Vagina (tissue), 2 donors: Measurements from ENCODE around the gene PABPN1. TPM values are rescaled to one million over a fixed set of nuclear protein-coding genes. Genes with fewer than 3 reads are reported as not detected.
A peak's percentile ranks its signal among the peaks of the same experiment; 100 is the strongest.

ENCODE experiments used
- DNase-seq, 2 donors: peaks; one replicate each; pipeline ENCODE4 v3.0.0-alpha.2; 2017; ENCODE audit errors: extremely low spot score in 2 of 2
- H3K27ac ChIP-seq: fragments of 200-600 bp; sonication (generic); one replicate; pipeline ENCODE4 v1.5.1; 2019
- H3K27me3 ChIP-seq: fragments of 200-600 bp; sonication (generic); one replicate; pipeline ENCODE4 v1.5.1; 2019
- H3K36me3 ChIP-seq, 2 donors: fragments of 200-600 bp; sonication (generic); one replicate each; pipeline ENCODE4 v1.5.1; 2017 to 2019
- H3K4me1 ChIP-seq: fragments of 200-600 bp; sonication (generic); one replicate; pipeline ENCODE4 v1.5.1; 2019
- H3K4me3 ChIP-seq, 2 donors: fragments of 200-600 bp; sonication (generic); 1 replicate in 1 of 2; 2 replicates in 1 of 2; pipeline ENCODE4 v1.5.1; 2016 to 2019
- H3K9me3 ChIP-seq: fragments of 200-600 bp; sonication (generic); one replicate; pipeline ENCODE4 v1.5.1; 2019
- CTCF ChIP-seq, 3 experiments: fragments of 450-650 bp in 2 of 3; fragments of 200-600 bp in 1 of 3; sonication (generic) in 1 of 3; IDR thresholded peaks; one replicate each; pipeline ENCODE4 v1.5.1; 2017 to 2019; ENCODE audit warnings: antibody characterized with exemption in 3 of 3, mild to moderate bottlenecking in 2 of 3, moderate library complexity in 2 of 3
- POLR2A ChIP-seq, 2 donors: fragments of 450-650 bp; IDR thresholded peaks; one replicate each; pipeline ENCODE4 v1.6.1; 2017; ENCODE audit warnings: antibody characterized with exemption in 2 of 2, mild to moderate bottlenecking in 2 of 2, moderate library complexity in 2 of 2
- POLR2AphosphoS5 ChIP-seq, 2 donors: sonication (generic); formaldehyde crosslinking; IDR thresholded peaks; one replicate each; pipeline ENCODE4 v1.9.0; 2017; ENCODE audit warnings: antibody characterized with exemption in 2 of 2, mild to moderate bottlenecking in 2 of 2, low read depth in 1 of 2; ENCODE audit not compliant: insufficient read depth in 1 of 2
- intact Hi-C: fragments of 100-400 bp; cut with DNase I; formaldehyde crosslinking; loops from one replicate; pipeline ENCODE4 v1.15.1; 2023
- total RNA-seq: library from RNA; depleted of rRNA; stranded (reverse); fragments of >200 nt; gene quantifications from one replicate; pipeline ENCODE4 v1.2.3, GENCODE V29; 2016

The PABPN1 gene
- total RNA-seq, 1 donor from 2014 or later, result 66.0 TPM

DNA sequence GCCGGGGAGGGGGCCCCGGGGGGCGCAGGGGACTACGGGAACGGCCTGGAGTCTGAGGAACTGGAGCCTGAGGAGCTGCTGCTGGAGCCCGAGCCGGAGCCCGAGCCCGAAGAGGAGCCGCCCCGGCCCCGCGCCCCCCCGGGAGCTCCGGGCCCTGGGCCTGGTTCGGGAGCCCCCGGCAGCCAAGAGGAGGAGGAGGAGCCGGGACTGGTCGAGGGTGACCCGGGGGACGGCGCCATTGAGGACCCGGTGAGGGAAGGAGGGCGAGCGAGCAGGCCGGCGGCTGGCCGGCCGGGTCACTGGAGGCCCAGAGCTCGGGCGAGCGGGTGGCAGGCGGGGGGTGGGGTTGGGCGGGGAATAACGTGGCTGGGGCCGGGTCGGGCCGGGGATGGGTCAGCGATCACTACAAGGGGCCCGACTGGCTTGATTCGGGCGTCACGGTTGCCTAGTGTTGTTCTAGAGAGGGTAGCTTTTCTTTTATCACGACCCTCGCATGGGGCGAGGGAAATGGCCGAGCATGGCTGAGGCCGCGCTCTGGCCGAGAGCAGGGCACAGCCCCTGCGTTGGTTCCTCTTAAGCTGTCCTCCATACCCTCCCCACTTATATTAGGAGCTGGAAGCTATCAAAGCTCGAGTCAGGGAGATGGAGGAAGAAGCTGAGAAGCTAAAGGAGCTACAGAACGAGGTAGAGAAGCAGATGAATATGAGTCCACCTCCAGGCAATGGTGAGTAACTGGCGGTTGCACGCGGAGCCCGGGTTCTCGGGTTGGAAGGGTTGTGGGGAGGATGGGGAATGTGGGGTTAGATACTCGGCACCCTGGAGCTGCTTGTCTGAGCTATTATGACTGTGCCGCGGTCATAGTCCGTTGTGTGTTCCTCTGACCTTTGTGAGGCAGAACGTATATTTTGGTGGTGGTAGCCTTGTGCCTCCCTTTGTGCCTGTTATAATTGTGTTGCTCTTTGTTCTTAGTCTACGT lies 603 bp downstream of the PABPN1 start:
- Histone ChIP-seq H3K9me3 (no peaks in the 10 kb centered on the region), H3K27me3 (no peaks in the 10 kb centered on the region), H3K36me3 (peaks cover 0 to 29% of the 10 kb centered on the region in 2 donors), H3K27ac (peak overlapping the region; percentile 97), H3K4me1 (peaks cover 26% of the 10 kb centered on the region), H3K4me3 (peak overlapping the region; percentile 82 to 99)
- TF ChIP-seq POLR2AphosphoS5 (IDR thresholded peaks at IDR 0.05; ENCODE audit: insufficient read depth in 1 of 2, low read depth in 1 of 2) (peak in 1 of 2 donors; percentile 35), POLR2A (IDR thresholded peaks at IDR 0.05) (no peak)
- no peak for DNase-seq
- intact Hi-C loops, result loop anchor here (5.0 to 10.0 kb wide), 3 partner anchors 57 to 240 kb away; partner anchors contain the start of gene NGDN

GRCh38 chr14:23322568-23323517 lies 1.6 kb downstream of the PABPN1 start:
- TF ChIP-seq POLR2AphosphoS5 (IDR thresholded peaks at IDR 0.05; ENCODE audit: insufficient read depth in 1 of 2, low read depth in 1 of 2) (no peak), POLR2A (IDR thresholded peaks at IDR 0.05) (no peak), CTCF (IDR thresholded peaks at IDR 0.05) (no peak)
- no peak for DNase-seq
- no peaks in the 10 kb centered on the region for H3K9me3 ChIP-seq
- peaks cover 26% of the 10 kb centered on the region for H3K4me1 ChIP-seq
- intact Hi-C loops, result loop anchor here (5.0 to 10.0 kb wide), 3 partner anchors 58 to 239 kb away; partner anchors contain the start of gene NGDN
- peaks cover 0 to 29% of the 10 kb centered on the region in 2 donors for H3K36me3 ChIP-seq
- peak overlapping the region; percentile 97 for H3K27ac ChIP-seq
- H3K4me3 ChIP-seq, result peak overlapping the region; percentile 82 to 99
- no peaks in the 10 kb centered on the region for H3K27me3 ChIP-seq

DNA sequence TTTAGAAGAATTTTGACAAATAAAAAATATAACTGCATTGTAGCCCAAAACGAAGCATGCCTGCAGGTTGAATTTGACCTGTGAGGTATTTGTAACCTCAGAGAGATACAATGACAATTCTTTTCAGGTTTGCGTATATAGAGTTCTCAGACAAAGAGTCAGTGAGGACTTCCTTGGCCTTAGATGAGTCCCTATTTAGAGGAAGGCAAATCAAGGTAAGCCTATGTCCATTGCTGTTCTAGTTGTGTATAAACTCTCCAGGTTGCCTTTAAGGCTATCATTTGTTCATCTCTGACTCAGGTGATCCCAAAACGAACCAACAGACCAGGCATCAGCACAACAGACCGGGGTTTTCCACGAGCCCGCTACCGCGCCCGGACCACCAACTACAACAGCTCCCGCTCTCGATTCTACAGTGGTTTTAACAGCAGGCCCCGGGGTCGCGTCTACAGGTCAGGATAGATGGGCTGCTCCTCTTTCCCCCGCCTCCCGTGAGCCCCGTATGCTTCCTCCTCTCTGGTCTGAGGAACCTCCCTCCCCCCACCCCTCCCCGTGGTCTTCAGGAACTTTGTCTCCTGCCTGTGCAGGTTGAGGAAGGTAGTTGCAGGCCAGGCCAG lies 2.7 kb downstream of the PABPN1 start:
- DNase-seq, result no peak
- H3K4me1 ChIP-seq, result peaks cover 26% of the 10 kb centered on the region
- no peaks in the 10 kb centered on the region for H3K27me3 ChIP-seq
- intact Hi-C loops, result loop anchor here (5.0 to 10.0 kb wide), 3 partner anchors 59 to 238 kb away; partner anchors contain the start of gene NGDN
- TF ChIP-seq CTCF (IDR thresholded peaks at IDR 0.05) (no peak), POLR2A (IDR thresholded peaks at IDR 0.05) (no peak), POLR2AphosphoS5 (IDR thresholded peaks at IDR 0.05; ENCODE audit: insufficient read depth in 1 of 2, low read depth in 1 of 2) (no peak)
- no peak overlapping the region for H3K4me3 ChIP-seq
- peaks cover 0 to 29% of the 10 kb centered on the region in 2 donors for H3K36me3 ChIP-seq
- no peaks in the 10 kb centered on the region for H3K9me3 ChIP-seq
- no peak overlapping the region for H3K27ac ChIP-seq

- no peaks in the 10 kb centered on the region for H3K27me3 ChIP-seq
- intact Hi-C loops, result loop anchor here (5.0 to 10.0 kb wide), 3 partner anchors 60 to 238 kb away; partner anchors contain the start of gene NGDN
- peaks cover 0 to 29% of the 10 kb centered on the region in 2 donors for H3K36me3 ChIP-seq
- H3K4me3 ChIP-seq, result no peak overlapping the region
- no peak overlapping the region for H3K27ac ChIP-seq
- peaks cover 26% of the 10 kb centered on the region for H3K4me1 ChIP-seq
- H3K9me3 ChIP-seq, result no peaks in the 10 kb centered on the region
- no peak for TF ChIP-seq CTCF (IDR thresholded peaks at IDR 0.05)
- no peak for TF ChIP-seq POLR2A (IDR thresholded peaks at IDR 0.05)
- TF ChIP-seq POLR2AphosphoS5 (IDR thresholded peaks at IDR 0.05; ENCODE audit: insufficient read depth in 1 of 2, low read depth in 1 of 2), result no peak
- DNase-seq, result no peak
Observed at GRCh38 chr14:23324455-23324846, 3.2 kb downstream of the PABPN1 start.
